ENCODE data around the gene CCL5.

The CCL5 gene

DNA sequence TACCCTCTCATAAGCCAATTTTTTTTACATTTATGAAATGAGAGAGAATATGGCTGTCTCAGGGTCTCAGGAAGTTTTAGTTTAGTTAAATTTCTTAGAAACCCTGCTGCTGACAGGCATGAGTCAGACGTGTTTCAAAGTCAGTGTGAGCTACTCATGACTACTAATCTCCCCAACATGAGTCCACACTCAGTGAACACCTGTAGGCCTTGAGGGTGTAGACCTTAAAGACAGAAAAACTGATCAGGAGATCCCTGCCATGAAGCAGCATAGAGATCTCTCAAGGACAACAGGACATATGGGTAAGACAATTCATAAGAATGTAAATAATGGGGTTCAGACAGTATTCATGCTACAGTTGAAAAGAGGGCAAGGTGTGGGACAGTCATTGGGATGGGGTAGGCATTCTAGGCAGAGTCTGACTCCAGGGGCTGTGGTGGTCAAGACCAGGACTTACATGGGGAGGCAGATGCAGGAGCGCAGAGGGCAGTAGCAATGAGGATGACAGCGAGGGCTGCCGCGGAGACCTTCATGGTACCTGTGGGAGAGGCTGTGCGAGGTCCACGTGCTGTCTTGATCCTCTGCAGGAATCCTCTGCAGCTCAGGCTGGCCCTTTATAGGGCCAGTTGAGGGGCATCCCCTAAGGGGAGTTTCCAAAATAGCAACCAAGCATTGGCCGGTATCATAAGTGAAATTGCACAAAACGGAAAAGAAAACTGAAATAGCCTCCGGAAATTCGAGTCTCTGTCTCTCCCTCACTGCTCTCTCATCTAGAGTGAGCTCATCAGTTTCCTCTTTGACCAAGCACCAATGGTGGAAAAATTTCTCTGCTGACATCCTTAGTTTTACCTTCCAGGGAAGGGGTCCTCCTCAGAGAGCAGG lies at the start of gene CCL5:
Gene CCL5 (minus strand): TSS at position 588 of the 882 bp plus-strand sequence.
- DNase-seq (ENCODE audit: low read depth in 2 of 2) = no peak

DNA sequence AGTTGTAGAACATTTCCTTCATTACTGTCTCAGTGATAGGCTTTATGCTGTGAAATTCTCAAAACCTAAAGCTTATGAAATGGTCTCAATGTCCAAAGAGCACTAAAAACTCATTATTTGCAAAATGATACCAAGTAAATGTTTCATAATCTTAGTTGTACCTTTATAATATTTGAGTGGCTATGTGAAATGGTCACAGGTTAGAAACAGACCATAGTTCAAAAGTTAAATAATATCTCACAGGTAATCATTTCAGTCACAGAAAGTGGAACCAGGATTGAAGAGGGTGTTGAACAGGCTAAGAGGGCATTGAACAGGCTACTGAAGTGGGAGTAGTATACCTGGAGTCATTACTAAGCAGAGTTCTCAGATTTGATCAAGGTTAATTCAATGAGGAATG lies 47.6 kb upstream of the CCL5 start:
- no peak for DNase-seq (ENCODE audit: low read depth in 2 of 2)

DNA sequence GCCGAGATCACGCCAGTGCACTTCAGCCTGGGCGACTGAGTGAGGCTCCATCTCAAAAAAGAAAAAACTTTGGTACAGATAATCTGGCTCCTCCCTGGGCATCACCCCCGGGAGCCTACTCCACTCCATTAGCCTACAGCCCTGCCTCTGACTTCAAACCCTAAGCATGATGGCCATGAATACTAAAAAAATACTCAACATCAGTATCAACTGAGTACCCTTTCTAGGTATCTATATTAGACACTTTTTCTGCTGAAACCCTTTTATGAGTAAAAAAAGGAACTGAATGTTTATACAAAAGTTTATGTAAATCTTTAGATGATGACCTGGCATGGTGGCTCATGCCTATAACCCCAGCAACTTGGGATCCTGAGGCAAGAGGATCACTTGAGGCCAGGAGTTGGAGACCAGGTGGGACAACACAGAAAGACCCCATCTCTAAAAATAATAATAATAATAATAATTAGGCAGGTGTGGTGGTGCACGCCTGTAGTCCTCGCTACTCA lies 43.5 kb upstream of the CCL5 start:
- DNase-seq (ENCODE audit: low read depth in 2 of 2) = no peak

DNA sequence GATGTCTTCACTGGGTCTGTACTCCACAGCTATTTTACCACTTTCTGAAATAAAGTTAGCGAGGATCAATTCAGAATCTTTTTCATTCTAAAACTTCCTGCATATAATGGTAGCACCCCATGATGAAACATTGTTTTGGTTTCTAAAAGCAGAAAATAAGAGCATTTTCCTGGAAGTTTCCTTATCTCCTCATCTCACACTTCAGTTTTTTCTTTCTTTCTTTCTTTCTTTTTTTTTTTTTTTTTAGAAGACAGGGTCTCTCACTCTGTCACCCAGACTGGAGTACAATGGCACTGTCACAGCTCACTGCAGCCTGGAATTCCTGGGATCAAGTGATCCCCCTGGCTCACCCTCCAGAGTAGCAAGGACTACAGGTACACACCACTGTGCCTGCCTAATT lies 40.1 kb upstream of the CCL5 start:
- DNase-seq (ENCODE audit: low read depth in 2 of 2) = no peak

DNA sequence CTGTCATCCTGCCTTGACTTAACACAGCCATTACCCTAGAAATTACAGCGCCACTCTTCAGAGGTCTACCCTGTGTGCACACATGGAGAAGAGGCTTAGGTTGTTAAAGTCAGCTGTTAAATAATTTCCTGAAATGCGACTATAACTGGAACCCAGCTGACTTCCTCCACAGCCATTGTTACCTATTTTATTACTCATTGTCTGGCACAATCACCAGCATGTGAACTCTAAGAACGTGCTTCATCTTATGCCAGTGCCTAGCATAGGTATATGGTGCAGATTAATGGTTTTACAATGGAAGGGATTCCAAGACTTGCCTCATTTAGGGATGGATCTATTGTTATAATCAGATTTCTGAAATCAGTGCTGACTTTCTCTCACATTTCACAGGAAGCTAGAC lies 38.5 kb upstream of the CCL5 start:
- DNase-seq (ENCODE audit: low read depth in 2 of 2) = no peak

DNA sequence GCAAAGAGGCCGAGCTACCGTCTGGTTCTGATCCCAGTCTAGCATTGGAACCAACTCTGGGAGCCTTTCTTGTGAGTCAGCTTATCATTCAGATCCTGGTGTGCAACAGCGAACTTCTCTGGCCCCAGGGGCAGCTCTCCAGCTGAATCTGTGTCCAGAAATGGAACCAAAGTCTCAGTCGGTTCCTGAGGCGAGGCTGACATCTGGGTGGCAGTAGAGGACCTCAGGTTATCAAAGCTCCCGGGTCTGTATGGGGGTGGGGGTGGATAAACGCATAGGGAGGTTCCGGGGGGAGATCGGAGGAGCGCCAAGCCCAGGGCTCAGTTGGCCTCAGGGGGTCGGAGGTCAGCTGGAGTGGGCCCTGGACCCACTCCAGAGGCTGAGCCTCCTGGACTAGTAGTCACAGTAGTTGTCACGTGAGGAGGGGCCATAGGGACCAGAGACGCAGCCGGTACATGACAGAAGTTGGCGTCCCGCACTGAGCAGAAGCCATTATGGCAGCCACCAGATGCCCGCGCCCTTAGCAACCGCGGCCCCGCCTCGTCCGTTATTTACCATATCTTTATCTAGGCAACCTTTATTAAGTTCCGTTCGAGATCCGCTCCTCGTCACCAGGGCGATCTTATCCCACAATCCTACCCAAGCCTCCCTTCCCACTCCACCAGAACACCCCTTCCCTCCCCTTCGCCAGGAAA lies 37.5 kb upstream of the CCL5 start:
- DNase-seq (ENCODE audit: low read depth in 2 of 2) = no peak

DNA sequence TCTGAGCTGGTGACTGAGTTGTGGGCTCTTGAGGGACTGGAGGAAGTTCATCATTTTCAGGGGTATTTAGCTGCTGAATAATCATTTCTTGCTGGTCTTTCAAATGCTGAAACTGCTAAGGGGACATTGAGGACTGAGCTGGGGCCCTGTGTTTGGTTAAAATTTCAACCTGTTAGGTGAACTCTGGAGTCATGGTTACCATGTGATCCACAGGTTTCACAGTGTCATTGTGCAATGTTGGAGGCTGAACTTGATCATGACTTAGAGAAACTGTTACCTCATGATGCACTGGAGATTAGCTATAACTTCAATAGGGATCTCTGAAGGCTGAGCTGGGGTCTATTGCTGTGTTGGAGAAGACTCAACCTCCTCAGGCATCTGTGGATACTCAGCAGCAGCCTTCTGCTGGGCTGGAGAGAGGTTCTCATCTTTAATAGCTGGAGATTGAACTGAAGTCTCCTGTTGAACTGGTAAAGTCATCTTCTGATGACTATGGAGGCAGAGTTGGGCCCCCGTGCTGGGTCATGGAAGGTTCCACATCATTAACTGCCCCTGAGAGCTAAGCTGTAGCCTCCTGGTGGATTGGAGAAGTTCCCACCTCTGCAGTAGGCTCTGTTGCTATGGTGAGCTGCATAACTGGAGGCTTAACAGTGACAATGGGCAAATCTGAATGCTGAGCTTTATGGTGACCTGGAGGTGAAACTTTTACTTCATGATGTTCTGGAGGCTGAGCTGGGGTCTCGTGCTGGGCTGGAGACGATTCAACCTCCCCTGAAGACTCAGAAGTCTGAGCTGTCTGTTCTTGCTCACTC lies 35.2 kb upstream of the CCL5 start:
- no peak for DNase-seq (ENCODE audit: low read depth in 2 of 2)

DNA sequence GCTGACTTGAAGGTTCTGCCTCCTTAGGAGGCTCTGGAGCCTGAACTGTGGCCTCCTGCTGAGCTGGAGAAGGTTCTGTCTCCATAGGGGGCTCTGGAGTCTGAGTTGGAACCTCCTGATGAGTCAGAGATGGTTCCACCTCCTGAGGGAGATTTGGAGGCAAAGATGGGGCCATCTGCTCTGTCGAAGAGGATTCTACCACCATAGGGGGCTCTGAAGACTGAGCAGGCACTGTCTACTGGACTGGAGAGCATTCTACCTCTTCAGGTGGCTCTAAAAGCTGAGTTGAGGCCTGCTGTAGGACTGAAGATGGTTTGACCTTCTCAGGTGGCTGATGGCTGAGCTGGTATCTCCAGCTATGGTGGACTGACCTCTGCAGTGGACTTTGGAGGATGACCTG lies 34.2 kb upstream of the CCL5 start:
- DNase-seq (ENCODE audit: low read depth in 2 of 2) = no peak

DNA sequence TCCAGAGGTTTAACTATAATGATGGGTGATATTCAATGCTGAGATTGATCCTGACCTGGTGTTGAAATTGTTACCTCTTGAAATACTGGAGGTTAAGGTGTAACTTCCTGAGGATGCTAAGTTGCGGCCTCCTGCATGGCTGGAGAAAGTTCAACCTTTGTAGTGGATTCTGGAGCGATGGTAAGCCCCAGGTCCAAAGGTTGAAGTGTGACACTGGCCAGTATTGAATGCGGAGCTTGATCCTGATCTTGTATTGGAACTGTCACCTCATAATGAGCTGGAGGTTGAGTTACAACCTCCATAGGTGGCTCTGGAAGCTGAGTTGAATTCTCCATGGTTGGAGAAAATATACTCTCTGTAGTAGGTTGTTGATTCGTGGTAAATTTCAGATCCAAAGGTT lies 33.4 kb upstream of the CCL5 start:
- DNase-seq (ENCODE audit: low read depth in 2 of 2) = no peak

DNA sequence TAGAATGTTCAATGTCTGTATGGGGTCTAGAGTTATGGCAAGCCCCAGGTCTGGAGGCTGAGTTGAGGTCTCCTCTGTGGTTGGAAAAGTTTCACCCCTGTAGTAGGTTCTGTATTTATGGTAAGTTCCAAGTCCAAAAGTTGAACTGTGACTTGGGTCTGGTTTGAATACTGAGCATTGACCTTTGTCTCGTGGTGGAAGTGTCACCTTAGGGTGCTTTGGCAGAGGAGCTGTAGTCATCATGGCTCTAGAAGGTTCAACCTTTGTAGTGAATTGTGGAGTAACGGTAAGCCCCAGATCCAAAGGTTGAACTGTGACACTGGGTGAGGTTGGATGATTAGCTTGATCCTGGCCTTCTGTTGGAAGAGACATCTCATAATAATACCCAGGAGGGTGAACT lies 32.8 kb upstream of the CCL5 start:
- no peak for DNase-seq (ENCODE audit: low read depth in 2 of 2)

DNA sequence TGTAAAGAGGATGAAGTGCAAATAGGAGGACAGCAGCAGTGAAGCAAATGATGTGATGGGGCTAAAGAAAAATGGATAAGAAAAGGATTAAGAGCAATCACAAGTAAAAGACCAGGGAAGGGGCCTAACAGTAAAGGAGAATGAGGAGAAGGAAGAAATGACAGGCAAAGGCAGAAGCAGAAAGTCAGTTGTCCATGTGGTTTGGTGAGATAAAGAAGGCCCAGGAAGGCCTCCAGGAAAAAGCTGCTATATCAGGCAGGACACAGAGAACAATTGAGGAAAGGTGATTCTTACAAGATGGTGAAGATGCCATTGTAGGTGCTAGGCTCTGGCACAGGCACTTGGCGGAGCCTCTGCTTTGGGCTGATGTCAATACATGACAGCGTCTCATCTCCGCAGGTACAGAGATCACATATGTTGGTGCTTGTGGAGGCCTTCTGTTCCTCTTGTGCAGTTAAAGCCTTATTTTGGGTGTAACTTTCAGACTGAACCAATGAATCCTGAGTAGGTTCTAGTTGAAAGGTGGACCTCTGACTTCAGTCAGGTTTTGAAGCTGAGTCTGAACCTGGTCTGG lies 32.3 kb upstream of the CCL5 start:
- DNase-seq (ENCODE audit: low read depth in 2 of 2) = no peak

DNA sequence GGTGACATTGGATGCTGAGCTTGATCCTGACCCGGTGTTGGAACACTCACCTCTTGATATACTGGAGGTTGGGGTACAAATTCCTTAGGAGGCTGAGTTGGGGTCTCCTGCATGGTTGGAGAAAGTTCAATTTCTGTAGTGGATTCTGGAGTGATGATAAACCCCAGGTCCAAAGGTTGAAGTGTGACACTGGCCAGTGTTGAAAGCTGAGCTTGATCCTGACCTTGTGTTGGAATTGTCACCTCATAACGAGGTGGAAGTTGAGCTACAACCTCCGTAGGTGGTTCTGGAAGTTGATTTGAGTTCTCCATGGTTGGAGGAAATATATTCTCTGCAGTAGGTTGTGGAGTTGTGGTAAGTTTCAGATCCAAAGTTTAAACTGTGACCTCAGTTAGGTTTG lies 29.2 kb upstream of the CCL5 start:
- no peak for DNase-seq (ENCODE audit: low read depth in 2 of 2)

DNA sequence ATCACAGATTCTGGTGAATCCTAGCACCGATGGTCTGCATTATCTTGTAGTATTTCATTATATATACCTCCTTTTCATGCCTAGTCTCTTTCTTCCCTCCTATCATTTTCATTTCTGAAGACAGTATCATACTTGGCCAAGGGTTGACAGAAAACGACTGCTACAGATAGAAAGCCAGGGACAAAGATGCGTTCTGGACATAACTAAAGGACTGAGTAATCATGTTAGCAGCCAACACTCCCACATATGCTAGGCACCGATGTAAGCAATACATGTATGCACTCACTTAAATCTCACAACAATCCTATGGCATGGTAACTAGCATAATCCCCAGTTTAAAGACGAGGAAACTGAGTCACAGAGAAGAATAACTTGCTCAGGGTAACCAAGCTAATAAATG lies 27.5 kb upstream of the CCL5 start:
- no peak for DNase-seq (ENCODE audit: low read depth in 2 of 2)

DNA sequence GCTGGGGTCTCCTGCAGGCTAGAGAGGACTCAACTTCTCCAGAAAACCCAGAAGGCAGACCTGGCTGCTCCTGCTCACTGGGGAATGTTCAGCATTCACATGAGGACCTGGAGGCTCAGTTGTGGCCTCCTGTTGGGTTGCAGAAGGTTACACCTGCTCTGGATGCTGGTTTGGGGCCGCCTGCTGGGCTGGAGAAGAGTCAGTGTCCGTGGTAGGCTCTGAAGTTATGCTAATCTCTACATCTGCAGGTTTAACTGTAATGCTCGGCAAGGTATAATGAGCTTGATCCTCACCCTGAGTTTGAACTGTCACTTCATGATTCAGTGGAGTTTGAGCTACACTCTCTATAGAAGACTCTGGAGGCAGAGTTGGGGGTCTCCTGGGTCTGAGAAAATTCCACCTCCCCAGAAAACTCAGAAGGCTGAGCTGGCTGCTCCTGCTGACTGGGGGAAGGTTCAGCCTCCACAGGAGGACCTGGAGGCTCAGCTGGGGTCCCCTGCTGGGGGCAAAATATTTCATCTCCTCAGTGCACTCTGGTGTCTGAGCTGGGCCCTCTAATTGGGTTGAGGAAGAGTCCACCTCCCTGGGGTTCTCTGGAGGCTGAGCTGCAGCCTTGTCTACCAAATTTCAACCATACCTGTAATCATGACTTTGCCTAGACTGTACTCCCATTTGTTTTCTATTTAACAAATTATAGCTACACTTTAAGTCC lies 26.9 kb upstream of the CCL5 start:
- DNase-seq (ENCODE audit: low read depth in 2 of 2) = no peak

DNA sequence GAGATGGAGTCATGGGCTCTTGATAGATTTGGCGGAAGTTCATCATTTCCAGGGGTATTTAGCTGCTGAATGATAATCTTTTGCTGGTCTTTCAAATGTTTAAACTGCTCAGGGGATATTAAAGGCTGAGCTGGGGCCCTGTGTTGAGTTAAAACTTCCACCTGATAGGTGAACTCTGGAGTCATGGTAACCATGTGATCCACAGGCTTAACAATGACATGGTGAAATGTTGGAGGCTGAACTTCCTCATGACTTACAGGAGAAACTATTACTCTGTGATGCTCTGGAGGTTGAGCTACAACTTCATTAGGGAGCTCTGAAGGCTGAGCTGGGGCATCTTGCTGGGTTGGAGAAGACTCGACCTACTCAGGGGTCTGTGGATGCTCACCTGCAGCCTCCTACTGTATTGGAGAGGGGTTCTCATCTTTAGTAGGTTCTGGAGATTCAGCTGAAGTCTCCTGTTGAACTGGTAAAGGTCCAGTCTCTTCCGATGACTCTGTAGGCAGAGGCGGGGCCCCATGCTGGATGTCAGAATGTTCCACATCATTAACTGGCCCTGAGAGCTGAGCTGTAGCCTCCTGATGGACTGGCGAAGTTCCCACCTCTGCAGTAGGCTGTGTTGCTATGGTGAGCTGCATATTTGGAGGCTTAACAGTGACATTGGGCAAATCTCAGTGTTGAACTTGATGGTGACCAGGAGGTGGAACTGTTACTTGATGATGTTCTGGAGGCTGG lies 26.2 kb upstream of the CCL5 start:
- DNase-seq (ENCODE audit: low read depth in 2 of 2) = no peak

DNA sequence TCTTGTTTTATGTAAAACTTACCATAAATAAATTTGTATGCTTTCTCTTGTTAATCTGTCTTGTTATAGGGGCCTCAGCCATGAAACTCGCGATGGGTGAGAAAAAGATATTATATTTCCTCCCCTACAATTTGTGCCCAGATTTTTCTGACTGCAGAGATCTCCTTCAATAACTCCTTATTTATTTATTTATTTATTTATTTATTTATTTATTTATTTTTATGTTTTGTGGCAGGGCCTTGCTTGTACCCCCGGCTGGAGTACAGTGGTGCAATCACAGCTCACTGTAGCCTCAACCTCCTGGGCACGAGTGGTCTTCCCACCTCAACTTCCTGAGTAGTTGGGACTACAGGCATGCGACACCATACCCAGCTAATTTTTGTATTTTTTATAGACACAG lies 23.3 kb upstream of the CCL5 start:
- DNase-seq (ENCODE audit: low read depth in 2 of 2) = no peak

DNA sequence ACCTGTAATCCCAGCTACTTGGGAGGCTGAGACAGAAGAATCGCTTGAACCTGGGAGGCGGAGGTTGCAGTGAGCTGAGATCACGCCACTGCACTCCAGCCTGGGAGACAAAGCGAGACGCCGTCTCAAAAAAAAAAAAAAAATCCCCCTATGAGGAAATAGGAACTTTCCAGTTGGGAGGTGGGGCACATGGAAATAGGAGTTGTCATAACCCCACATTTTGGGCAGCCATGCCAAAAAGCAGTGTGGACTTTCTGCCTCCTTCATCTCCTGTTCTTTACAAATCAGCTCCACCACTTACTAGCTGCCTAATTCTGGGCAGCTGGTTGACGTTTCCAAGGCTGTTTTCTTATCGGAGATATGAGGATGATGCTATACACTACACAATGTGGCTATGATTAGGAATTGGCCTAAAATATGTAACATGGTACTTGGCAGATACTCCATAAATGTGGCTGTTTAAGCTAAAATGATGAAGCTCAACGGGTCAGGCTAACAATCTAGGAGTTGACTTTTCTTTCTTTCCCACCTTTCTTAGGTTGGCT lies 21.5 kb upstream of the CCL5 start:
- no peak for DNase-seq (ENCODE audit: low read depth in 2 of 2)

DNA sequence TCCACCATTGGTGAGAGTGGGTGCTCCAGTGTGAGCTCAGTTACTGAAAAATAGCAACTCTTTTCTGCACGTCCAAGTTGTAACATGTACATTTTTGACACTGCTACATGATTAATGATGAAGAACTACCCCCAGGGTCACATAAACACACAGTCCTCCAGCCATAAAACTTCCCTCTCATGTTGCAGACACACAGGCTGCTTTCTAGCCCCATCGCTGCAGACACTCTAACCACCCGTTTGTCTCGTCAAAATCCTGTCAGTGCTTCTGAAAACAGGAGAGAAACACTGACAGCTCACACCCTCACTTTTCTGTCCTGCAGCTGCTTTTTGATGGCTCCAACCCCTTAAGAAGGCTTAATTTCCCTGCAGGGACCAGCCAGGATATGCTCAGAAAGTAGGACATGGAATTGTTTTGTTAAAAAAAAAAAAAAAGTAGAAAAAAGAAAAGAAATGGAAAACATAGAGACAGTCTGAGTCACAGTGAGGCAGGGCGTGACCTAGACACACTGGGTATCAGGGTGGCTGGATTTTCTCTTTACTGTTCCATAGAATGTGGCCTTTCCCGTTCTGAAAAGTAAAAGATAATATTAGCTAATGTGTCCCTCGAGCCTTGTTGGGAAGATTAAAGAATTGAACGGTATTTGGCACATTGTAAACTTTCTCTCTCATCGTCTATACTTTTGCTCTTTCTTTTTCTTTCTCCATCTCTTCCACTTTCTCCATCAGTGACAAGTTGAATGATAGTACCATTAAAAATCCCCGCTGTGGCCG lies 20.7 kb upstream of the CCL5 start:
- no peak for DNase-seq (ENCODE audit: low read depth in 2 of 2)

DNA sequence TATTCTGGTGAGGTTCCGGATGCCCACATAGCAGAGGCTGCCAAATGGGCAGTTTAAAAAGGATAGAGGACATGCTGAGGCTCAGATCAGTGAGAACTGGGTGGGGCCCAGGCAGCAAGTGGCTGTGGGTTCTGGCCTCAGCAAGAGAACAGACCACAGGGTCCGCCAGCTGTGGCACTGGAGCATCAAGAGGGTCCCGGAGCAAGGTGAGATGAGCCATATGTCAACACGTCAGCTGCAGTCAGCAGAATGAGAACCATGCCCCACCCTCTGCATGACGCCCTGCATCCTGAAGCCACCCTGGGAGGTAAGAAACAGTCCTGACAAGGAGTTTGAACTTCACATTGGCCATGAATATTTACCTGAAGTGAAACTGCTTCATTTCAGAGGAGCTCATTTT lies 20.1 kb upstream of the CCL5 start:
- DNase-seq (ENCODE audit: low read depth in 2 of 2) = no peak

Data from stimulated activated CD4-positive, alpha-beta T cell treated with anti-CD3 and anti-CD28 coated beads, Interleukin-4, amount 100 ng/mL, for 48 hours (primary cell).